ENCODE measurements around the gene NUP210.
A peak's percentile ranks its signal among the peaks of the same experiment; 100 is the strongest.

GRCh38 chr3:13282986-13283876 lies 136.9 kb downstream of the NUP210 start:
- no peak for TF ChIP-seq EP300 (IDR thresholded peaks at IDR 0.05)
- no peak for TF ChIP-seq POLR2A (IDR thresholded peaks at IDR 0.05)
- TF ChIP-seq CTCF (IDR thresholded peaks at IDR 0.05), result peak in 1 of 2 donors; percentile 13
- TF ChIP-seq POLR2AphosphoS5 (IDR thresholded peaks at IDR 0.05), result no peak

All from suprapubic skin (tissue), 4 donors.